A549 (cell line): ENCODE measurements around the gene SEC23IP. TPM values are rescaled to one million over a fixed set of nuclear protein-coding genes. Genes with fewer than 3 reads are reported as not detected.

Source experiments
- ATAC-seq, 2 experiments: fragments of 200-7000 bp in 1 of 2; fragments of >200 bp in 1 of 2; cut with Nextera tagmentation in 1 of 2; cut with Tn5 transposase in 1 of 2; 3 replicates each; pipeline versions ENCODE4 v1.8.0 to v1.9.1; 2018 to 2020; ENCODE audit warnings: mild to moderate bottlenecking in 1 of 2, moderate library complexity in 1 of 2
- CTCF ChIA-PET: fragments of 300-600 bp; sonication (Branson Sonifier 250); formaldehyde crosslinking; extraction: SDS; loops from one replicate; lab custom pipeline; 2021; ENCODE audit warnings: antibody characterized with exemption, inconsistent platforms; lab: Yijun Ruan, JAX
- POLR2A ChIA-PET: fragments of 350-600 bp; formaldehyde crosslinking; extraction: SDS; loops from one replicate; lab custom pipeline; 2021; ENCODE audit warnings: antibody characterized with exemption, inconsistent platforms; lab: Yijun Ruan, JAX
- DNase-seq, 2 experiments: peaks; one replicate each; pipeline versions ENCODE4 v3.0.0 to v3.0.0-alpha.2; 2011 to 2016; ENCODE audit warnings: low read depth in 1 of 2, low spot score in 1 of 2
- FAIRE-seq: peaks from 2 replicates; lab custom pipeline; 2011; peaks lifted over from hg19 to GRCh38; lab: Jason Lieb, UNC
- H3K27ac ChIP-seq, 2 experiments: fragments of >200 bp; sonication (Bioruptor Twin); formaldehyde crosslinking; 3 replicates each; pipeline ENCODE4 v1.5.1; 2016 to 2017
- H3K4me1 ChIP-seq: fragments of >200 bp; sonication (Bioruptor Twin); formaldehyde crosslinking; 3 replicates; pipeline ENCODE4 v1.6.1; 2016
- H3K4me2 ChIP-seq: fragments of >200 bp; sonication (Bioruptor Twin); formaldehyde crosslinking; 3 replicates; pipeline ENCODE4 v1.6.1; 2016
- H3K4me3 ChIP-seq: fragments of >200 bp; sonication (Bioruptor Twin); formaldehyde crosslinking; 3 replicates; pipeline ENCODE4 v1.5.1; 2016
- H3K9me3 ChIP-seq: fragments of >200 bp; sonication (Bioruptor Twin); formaldehyde crosslinking; 3 replicates; pipeline ENCODE4 v1.6.1; 2016
- ATOH8 ChIP-seq: fragments of 250-450 bp; sonication (Bioruptor Pico); IDR thresholded peaks from 2 replicates; pipeline ENCODE4 v1.5.0; 2020; ENCODE audit warnings: low read depth, mild to moderate bottlenecking, moderate library complexity
- CBX2 ChIP-seq: fragments of 200-600 bp; sonication (generic); IDR thresholded peaks from 2 replicates; pipeline ENCODE4 v1.6.1; 2016; ENCODE audit warnings: low read depth, mild to moderate bottlenecking, borderline replicate concordance
- CBX8 ChIP-seq: fragments of 200-600 bp; sonication (generic); IDR thresholded peaks from 2 replicates; pipeline ENCODE4 v1.6.1; 2016
- CHD4 ChIP-seq: fragments of 200-600 bp; sonication (generic); IDR thresholded peaks from 2 replicates; pipeline ENCODE4 v1.6.1; 2016; ENCODE audit warnings: antibody characterized with exemption, mild to moderate bottlenecking, borderline replicate concordance
- EHF ChIP-seq: fragments of 250-450 bp; sonication (Bioruptor Pico); IDR thresholded peaks from 2 replicates; pipeline ENCODE4 v1.5.0; 2020; ENCODE audit warnings: mild to moderate bottlenecking
- EHMT2 ChIP-seq: fragments of 200-600 bp; sonication (generic); IDR thresholded peaks from 2 replicates; pipeline ENCODE4 v1.6.1; 2016; ENCODE audit warnings: antibody characterized with exemption, low read depth, mild to moderate bottlenecking, moderate library complexity
- ESRRA ChIP-seq: fragments of 150-350 bp; IDR thresholded peaks from 2 replicates; pipeline ENCODE4 v1.6.1; 2014; ENCODE audit warnings: mild to moderate bottlenecking, low read length, borderline replicate concordance
- FOSB ChIP-seq: fragments of 250-450 bp; sonication (Bioruptor Pico); IDR thresholded peaks from 2 replicates; pipeline ENCODE4 v1.5.0; 2020; ENCODE audit warnings: mild to moderate bottlenecking, moderate library complexity
- FOSL2 ChIP-seq, 2 experiments: fragments of 450-650 bp in 1 of 2; fragments of >200 bp in 1 of 2; sonication (Bioruptor Twin) in 1 of 2; formaldehyde crosslinking; IDR thresholded peaks; 2 replicates each; pipeline versions ENCODE4 v1.5.0 to v1.6.1; 2016 to 2020; ENCODE audit warnings: mild to moderate bottlenecking in 1 of 2, moderate library complexity in 1 of 2
- FOXS1 ChIP-seq: fragments of 250-450 bp; sonication (Bioruptor Pico); IDR thresholded peaks from 2 replicates; pipeline ENCODE4 v1.5.0; 2020; ENCODE audit warnings: mild to moderate bottlenecking, moderate library complexity
- HES2 ChIP-seq: fragments of >200 bp; sonication (Bioruptor Twin); formaldehyde crosslinking; IDR thresholded peaks from 2 replicates; pipeline ENCODE4 v1.6.1; 2016
- MAFK ChIP-seq: fragments of 450-650 bp; IDR thresholded peaks from 2 replicates; pipeline ENCODE4 v1.6.1; 2014; ENCODE audit not compliant: partially characterized antibody
- MYC ChIP-seq: IDR thresholded peaks from 2 replicates; pipeline ENCODE4 v1.6.1; 2012; ENCODE audit warnings: mild to moderate bottlenecking, inconsistent platforms, low read length, improper control_type of control experiment, borderline replicate concordance
- NPAS2 ChIP-seq: fragments of 250-450 bp; sonication (Bioruptor Pico); IDR thresholded peaks from 2 replicates; pipeline ENCODE4 v1.8.0; 2022; ENCODE audit warnings: mild to moderate bottlenecking, moderate library complexity, borderline replicate concordance
- NR3C1 ChIP-seq: fragments of >200 bp; sonication (Bioruptor Twin); formaldehyde crosslinking; IDR thresholded peaks from 3 replicates; pipeline ENCODE4 v1.6.1; 2017
- PHF8 ChIP-seq: fragments of 200-600 bp; sonication (generic); IDR thresholded peaks from 2 replicates; pipeline ENCODE4 v1.6.1; 2016; ENCODE audit warnings: low read depth, mild to moderate bottlenecking, antibody characterized with exemption, moderate library complexity, borderline replicate concordance
- RCOR1 ChIP-seq: fragments of 150-350 bp; IDR thresholded peaks from 2 replicates; pipeline ENCODE4 v1.6.1; 2014; ENCODE audit warnings: antibody characterized with exemption, low read length, low read depth
- REST ChIP-seq: fragments of 200-600 bp; sonication (generic); IDR thresholded peaks from 2 replicates; pipeline ENCODE4 v1.6.1; 2016; ENCODE audit warnings: antibody characterized with exemption, mild to moderate bottlenecking, moderate library complexity
- RFX5 ChIP-seq: fragments of 450-650 bp; IDR thresholded peaks from 2 replicates; pipeline ENCODE4 v1.7.1; 2014; ENCODE audit warnings: antibody characterized with exemption, mild to moderate bottlenecking, moderate library complexity
- SREBF2 ChIP-seq: fragments of 450-650 bp; IDR thresholded peaks from 2 replicates; pipeline ENCODE4 v1.6.1; 2014; ENCODE audit warnings: mild to moderate bottlenecking, moderate library complexity
- TFCP2L1 ChIP-seq: fragments of 250-450 bp; sonication (Bioruptor Pico); IDR thresholded peaks from 2 replicates; pipeline ENCODE4 v1.5.0; 2021; ENCODE audit warnings: mild to moderate bottlenecking
- USF2 ChIP-seq: fragments of 450-650 bp; IDR thresholded peaks from 2 replicates; pipeline ENCODE4 v1.6.1; 2014; ENCODE audit warnings: antibody characterized with exemption
- ZSCAN20 ChIP-seq: fragments of 250-450 bp; sonication (Bioruptor Pico); IDR thresholded peaks from 2 replicates; pipeline ENCODE4 v1.8.0; 2022; ENCODE audit warnings: mild to moderate bottlenecking, moderate library complexity
- WGBS: methylation state at CpG from one replicate; pipeline ENCODE4 v1.1.6; 2017; ENCODE audit errors: missing lambda C conversion rate; 5-methylcytosine and 5-hydroxymethylcytosine counted together
- polyA plus RNA-seq, 4 experiments: library from polyadenylated mRNA; depleted of rRNA in 3 of 4; stranded (reverse); fragments of >200 nt; fragmentation: RNase III in 1 of 4; extraction: RNeasy Plus Mini Kit Qiagen cat#74134 plus additional on column Dnase treatment in 1 of 4; gene quantifications; 2 replicates in 3 of 4; 3 replicates in 1 of 4; pipeline ENCODE4 v1.2.3, GENCODE V29; 2011 to 2017

SEC23IP gene
- polyA plus RNA-seq, 2 of the 4 experiments (the other 2 are of a cell fraction): 44.9 to 75.6 TPM

- Histone ChIP-seq H3K4me2 (no peak overlapping the region), H3K27ac (no peak overlapping the region), H3K9me3 (no peaks in the 10 kb centered on the region), H3K4me3 (no peak overlapping the region), H3K4me1 (no peaks in the 10 kb centered on the region)
- TF ChIP-seq FOXS1 (CRISPR knock-in tag): no peak
- TF ChIP-seq NR3C1: no peak
- TF ChIP-seq ESRRA: no peak
- no peak for TF ChIP-seq RCOR1
- no peak for TF ChIP-seq CBX2
- TF ChIP-seq FOSL2 (IDR thresholded peaks at IDR 0.05): no peak
- TF ChIP-seq FOSL2 (CRISPR knock-in tag; IDR thresholded peaks at IDR 0.05): no peak
- TF ChIP-seq TFCP2L1 (CRISPR knock-in tag): no peak
- TF ChIP-seq MAFK: no peak
- TF ChIP-seq MYC: no peak
- no peak for TF ChIP-seq REST
- TF ChIP-seq NPAS2 (CRISPR knock-in tag): no peak
- TF ChIP-seq RFX5: no peak
- TF ChIP-seq HES2: no peak
- TF ChIP-seq ATOH8 (CRISPR knock-in tag): no peak
- TF ChIP-seq ZSCAN20 (CRISPR knock-in tag): no peak
- no peak for TF ChIP-seq SREBF2
- no peak for TF ChIP-seq FOSB
- no peak for TF ChIP-seq CHD4
- WGBS: 92% methylated on average over 3 of the region's 3 CpGs
- no peak for FAIRE-seq
- ChIA-PET CTCF (interaction anchor here (1.4 kb wide), 1 partner anchor 13 kb away, joined by 3 read pairs; no protein-coding TSS in a partner anchor), POLR2A (no interaction called here)
- DNase-seq: no peak
- no peak for ATAC-seq
Measured at GRCh38 chr10:119945805-119946204, 53.3 kb downstream of the SEC23IP start.

GRCh38 chr10:119947300-119947699 is 54.8 kb downstream of the SEC23IP start:
- TF ChIP-seq FOXS1 (CRISPR knock-in tag) (no peak), MYC (no peak), CBX8 (no peak), RFX5 (no peak), EHMT2 (no peak), MAFK (no peak), EHF (no peak), USF2 (no peak), PHF8 (no peak)
- no peak overlapping the region for H3K4me3 ChIP-seq
- DNase-seq: no peak
- no peaks in the 10 kb centered on the region for H3K9me3 ChIP-seq
- 85% methylated on average over 6 of the region's 6 CpGs for WGBS
- H3K27ac ChIP-seq: no peak overlapping the region
- H3K4me2 ChIP-seq: no peak overlapping the region
- ChIA-PET CTCF (no interaction called here), POLR2A (no interaction called here)
- FAIRE-seq: no peak
- ATAC-seq: no peak
- no peaks in the 10 kb centered on the region for H3K4me1 ChIP-seq
